NCI-H524 (cell line): ENCODE data around the gene CCDC175.

Source experiments
- DNase-seq, 2 experiments: peaks; one replicate each; lab custom pipeline; 2025; lab: John Stamatoyannopoulos, UW

CCDC175 gene

DNA sequence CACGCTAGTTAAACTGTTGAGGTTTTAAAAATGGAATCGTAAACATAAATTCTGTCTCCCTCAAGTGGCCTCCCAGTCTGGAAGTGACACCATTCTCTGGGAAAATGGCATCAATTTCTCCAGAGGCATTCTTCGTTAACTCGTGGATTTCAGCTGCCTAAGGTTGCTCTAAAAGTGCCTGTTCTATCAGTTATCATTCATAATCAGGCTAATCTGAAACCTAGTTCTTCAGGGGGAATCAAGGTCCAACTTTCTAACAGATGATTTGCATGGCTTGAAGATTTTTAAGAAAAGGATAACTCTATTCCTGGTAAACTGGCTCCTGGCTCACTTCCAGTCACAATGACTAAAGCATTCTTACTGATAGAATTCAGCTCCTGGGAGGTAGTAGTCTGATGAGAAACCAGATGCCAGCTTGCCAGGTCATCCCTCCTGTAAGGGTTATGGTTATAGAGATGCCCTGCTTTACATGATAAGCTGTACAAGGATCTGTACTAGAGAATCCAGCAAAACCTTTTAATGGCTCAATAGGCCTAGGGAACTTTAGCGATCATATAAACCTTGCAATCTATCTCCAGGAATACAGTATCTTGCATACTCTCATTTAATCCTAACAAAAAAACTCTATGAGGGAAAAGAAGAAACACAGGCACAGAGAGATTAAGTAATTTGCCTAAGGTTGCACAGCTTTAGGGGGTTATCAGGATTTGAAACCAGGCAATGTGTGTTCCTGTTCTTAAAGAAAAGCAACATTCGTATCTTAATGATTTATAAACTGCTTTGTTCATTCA lies 93.9 kb downstream of the CCDC175 start:
- DNase-seq: peak; percentile 34 to 63

DNA sequence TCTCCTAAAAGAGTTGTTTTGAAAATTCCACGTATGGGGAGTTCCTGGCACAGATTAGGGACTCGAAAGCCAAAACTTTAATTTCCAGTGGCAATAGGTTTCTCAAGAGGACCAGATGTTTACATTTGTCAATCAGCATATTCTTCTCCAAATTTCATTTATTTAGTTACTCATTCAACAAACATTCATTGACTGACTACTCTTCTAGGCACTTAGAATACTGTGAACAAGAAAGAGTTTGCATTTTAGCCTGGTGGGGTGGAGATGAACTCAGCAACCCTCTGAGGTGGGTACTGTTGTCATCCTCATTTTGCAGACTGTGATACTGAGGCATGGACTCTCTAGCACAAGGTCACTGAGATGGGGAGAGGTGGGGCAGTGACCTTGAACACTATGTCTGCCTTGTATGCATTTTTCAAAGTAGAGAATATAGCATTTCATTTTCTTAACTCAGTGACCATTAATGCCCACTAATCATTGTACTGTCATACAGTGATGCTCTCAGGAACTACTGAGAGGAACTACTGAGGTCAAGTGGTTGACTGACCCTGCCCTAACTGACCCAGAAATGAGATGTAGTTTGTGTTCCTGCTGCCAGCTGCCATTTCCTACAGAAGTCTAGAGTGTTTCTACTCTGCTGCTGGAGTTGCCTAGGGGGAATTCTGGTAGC lies 94.6 kb downstream of the CCDC175 start:
- no peak for DNase-seq

DNA sequence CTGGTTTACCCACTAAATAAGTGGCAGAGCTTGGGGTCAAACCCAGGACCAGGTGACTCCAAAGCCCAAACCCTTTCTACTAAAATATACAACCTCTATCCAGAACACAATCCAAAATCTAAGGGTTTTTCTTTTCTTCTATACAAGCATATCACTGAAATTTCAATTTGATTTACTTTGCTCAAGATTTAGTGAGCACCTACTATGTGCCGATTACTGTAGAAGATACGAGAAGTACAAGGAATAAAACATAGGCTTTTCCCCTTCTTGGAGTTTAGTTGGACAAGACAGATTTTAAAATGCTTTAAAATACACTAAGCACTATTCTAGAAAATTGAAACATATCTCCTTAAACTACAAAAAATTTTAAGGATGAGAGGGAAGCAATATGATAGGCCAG lies 95.2 kb downstream of the CCDC175 start:
- DNase-seq: no peak

DNA sequence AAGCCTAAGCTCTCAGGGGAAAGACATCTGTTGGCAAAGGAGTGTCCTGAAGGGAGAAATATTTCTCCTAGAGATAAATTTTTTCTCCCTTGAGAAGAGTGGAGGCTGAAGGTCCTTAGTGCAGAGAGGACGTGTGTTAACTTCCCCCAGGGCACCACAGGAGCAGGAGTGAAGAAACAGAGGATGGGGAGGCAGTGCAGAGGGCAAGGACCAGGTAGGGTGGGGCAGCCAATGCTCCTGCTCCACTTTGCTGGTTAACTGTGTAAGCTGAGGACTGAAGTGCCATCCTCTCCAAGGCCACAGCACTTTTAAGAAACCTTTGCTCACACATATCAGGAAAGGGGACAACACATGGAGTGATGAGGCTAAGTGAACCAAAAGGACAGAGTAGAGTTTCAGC lies 96.4 kb downstream of the CCDC175 start:
- no peak for DNase-seq

DNA sequence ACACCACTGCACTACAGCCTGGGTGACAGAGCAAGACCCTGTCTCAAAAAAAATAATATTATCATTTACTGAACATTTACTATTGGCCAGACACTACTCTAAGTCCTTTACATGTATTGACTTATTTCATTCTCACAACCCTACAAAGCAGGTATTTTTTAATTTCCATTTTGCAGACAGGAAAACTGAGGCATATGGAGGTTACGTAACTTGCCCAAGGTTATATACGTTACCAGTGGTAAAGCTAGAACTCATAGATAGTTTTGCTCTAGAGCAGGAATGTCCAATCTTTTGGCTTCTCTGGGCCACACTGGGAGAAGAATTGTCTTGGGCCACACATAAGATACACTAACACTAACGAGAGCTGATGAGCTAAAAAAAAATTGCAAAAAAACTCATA lies 98.1 kb downstream of the CCDC175 start:
- no peak for DNase-seq

DNA sequence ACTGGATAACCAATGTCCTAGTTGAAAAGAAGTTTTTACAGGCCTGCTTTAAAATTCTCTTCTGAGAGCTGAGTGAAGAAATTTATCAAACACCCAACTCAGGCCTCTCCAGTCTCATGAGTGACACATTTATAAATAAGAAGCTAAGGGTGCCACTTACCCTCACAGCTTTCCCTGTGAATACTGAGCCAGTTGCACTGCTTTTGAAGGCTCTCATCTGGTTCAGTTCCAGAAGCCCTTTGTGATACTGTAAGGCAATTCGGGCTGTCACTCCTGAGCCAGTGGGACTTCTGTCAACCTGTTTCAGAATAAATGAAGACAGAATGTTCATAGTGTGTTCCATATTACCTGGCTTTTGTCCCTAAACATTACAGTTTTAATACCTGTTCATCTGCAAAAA lies 100.9 kb downstream of the CCDC175 start:
- DNase-seq: no peak

DNA sequence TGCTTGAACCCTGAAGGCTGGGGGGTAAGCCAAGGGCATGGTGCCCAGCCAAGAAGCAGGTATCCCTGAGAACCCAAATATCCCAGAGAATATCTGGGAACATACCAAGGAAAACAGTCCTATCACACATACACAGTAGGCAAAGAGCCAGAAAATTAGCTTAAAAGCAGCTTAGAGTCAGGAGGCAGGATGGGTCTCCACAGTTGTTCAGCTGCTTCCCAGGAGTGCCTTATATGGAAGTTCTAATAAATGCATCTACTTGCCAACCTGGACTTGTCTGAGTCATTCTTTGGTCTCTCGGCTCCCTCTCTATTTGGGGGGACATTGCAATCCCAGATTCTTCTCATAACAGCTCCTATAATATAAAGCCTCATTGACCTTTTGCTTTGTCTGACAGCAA lies 102.4 kb downstream of the CCDC175 start:
- peak in 1 of 2 experiments; percentile 46 for DNase-seq

DNA sequence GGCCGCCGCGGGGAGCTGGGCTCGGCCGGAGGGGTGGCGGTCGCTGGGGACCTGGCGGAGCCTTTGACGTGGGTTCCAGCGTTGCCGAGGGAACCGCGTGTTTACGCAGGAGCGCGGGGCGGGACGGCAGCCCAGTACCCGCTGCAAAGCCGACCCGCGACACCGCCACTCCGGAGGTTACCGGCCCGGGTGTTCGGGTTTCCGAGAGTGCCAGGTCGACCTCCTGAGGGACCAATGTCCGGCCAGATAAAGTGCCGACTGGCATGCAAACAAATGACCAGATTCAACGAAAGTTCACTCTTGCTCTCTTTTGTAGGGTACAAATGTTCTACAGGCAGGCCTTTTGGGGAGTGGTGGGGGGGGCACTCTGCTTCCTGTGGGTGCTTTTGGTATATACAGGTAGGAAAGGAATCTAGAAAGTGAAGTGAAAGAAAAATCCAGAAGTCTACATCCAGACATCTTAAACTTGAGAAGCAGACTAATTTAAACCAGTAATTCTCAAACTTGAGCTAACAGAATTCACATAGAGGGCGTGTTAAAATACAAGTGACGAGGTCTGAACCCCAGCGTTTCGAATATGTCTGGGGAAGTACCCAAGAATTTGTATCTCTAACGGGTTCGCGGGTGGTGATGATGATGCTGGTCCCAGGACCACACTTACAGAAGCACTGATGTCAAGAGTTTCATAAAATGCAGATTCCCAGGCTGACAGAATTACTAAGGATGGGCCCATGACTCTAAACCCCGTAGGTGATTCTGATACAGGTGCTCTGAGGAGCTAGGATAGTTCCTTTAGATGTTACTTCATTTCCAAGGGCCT lies 111.1 kb downstream of the CCDC175 start, which contains the start of gene GPR135:
GPR135 (minus strand) TSS at position 65 of the 820 bp plus-strand sequence. CDS start 154 bp downstream, outside the sequence.
- DNase-seq: peak in 1 of 2 experiments; percentile 43

DNA sequence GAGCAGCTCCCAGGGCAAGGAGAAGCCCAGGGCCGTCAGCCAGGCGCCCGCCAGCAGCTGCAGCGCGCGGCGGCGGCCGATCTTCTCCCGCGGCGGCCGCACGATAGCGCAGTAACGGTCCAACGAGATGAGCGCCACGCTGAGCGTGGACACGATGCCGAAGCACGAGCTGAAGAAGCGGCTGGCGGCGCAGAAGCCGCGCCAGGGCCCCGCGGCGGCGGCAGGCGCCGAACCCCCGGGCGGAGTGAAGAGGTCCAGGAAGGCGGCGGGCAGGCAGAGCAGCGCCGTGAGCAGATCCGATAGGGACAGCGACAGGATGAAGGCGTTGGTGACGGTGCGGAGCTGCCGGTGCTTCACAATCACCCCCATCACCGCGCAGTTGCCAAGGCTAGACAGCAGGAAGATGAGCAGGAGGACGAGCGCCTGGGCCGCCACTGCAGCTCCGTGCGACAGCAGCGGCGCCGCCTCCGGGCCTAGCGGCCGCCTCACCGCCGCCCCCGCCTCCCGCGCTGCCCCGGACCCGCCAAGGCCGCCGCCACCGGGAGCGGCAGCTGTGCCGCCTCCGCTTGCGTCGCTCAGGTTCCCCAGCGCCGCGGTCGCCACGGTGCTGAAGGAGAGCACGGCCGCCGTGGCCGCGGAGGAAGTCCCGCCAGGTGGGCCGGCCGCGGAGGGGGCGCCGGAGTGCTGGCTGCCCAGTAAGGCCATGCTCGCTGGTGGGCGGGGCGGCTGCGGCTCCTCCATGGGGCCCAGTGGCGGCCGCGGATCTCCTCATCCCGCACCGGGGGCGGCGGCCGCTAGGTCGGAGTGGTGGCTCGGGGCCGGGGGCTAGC lies 111.9 kb downstream of the CCDC175 start:
- peak; percentile 35 to 56 for DNase-seq

DNA sequence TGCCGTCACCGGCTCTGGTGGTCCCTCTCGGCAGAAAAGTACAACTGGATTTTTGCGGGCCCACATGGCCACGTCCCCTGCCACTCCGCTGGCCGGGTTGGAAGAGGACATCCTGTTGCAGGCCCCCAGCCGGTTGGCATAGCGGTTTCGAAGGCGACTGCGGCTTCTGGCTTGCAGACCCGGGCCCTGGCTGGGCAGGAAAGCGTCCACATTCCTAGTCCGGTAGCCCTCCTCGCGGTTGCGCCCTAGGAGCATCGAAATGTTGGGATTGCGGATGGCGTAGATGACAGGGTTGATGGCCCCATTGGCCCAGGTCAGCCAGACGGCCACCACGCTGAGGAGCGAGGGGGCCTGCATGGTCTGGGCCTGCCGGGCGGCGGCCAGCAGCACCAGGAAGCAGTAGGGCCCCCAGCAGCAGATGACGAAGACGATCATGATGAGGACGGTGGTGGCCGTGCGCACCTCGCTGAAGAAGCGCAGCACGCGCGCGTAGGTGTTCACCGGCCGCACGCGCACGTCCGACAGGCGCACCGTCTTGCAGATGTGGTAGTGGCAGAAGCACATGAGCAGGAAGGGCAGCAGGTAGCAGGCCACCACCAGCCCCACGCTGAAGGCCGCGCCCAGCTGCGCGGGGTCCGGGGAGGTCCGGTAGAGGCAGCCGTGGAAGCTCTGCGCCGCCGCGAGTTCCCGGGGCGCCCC lies 112.7 kb downstream of the CCDC175 start:
- no peak for DNase-seq

DNA sequence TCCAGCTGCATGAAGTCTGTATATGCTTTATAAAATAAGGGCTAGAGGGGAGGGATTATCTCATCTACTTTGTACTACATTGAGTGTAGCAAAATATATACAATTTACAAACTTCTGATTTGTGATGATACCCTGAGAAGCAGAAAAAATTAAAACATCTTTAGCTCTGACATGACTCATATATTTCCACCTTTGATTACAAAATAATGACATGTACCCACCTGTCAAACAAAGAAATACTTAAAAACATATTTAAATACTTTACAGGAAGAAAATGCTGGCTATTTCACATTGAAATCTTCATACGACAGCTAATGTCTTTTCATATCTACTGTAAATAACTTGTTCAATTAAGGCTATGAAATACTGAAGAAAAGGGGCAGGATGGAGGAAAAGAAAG lies 114.7 kb downstream of the CCDC175 start:
- DNase-seq: no peak

DNA sequence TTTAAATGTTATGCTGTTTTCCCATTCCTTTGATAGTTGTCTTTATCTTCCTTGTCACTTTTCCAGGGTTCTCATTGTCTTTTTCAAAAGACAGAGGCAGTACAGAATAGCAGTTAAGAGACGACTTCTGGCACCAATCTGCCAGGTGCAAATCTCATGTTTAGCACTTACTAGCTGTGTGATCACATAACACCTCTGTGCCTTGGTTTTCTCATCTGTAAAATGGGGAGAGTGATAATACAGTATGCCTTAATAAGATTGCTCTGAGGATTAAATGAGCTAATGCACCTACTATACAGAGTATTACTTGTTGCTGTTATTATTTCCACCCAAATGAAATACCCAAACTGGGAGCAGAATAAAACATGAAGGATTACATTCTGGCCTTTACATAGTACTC lies 116.2 kb downstream of the CCDC175 start:
- no peak for DNase-seq

DNA sequence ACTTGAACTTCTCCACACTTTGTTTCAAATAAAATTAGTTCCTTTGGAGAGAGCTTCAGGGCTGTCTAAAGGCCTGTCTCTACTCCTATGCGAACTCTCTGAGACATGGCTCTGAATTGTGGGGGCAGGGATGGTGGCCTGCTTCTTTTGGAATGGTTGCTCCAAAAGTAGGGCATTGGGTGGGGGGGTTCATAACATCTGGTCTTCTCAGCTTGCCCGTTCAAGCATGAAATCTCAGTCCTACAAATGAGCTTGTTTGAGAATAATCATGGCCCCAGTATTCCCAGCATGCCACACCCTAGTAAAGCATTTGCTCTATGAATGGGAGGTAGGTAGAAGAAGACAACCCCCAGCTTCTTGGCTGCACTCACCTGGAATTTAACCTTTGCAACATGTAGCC lies 118.1 kb downstream of the CCDC175 start:
- peak; percentile 69 to 89 for DNase-seq

DNA sequence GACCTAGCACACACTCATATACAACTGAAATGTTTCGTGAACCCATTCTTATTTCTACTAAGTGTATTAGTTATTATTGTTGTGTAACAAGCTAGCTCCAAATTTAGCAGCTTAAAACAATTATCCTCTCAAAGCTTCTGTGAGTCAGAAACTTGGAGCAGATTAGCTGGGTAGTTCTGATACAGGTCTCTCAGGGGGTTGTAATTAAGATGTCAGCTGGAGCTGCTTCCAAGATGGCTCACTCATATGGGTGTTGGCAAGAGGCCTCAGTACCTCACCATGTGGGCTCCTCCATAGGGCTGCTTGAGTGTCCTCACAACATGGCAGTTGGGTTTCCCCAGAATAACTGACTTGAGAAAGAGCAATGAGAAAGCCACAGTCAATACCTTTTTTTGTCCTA lies 121.2 kb downstream of the CCDC175 start:
- DNase-seq: peak in 1 of 2 experiments; percentile 34
